Gastroesophageal sphincter (tissue), 4 donors: Measurements from ENCODE around the gene CPEB3. TPM values are rescaled to one million over a fixed set of nuclear protein-coding genes. Genes with fewer than 3 reads are reported as not detected.

Experiments used
- ATAC-seq: fragments of 150-250 bp; one replicate; pipeline ENCODE4 v1.9.1; 2016; ENCODE audit warnings: mild to moderate bottlenecking, moderate library complexity
- H3K27ac ChIP-seq, 4 donors: fragments of 200-600 bp; sonication (generic) in 3 of 4; 1 replicate in 3 of 4; 2 replicates in 1 of 4; pipeline ENCODE4 v1.5.1; 2016 to 2019
- H3K27me3 ChIP-seq: fragments of 200-600 bp; sonication (generic); one replicate; pipeline ENCODE4 v1.5.1; 2019
- H3K36me3 ChIP-seq, 2 donors: fragments of 200-600 bp; sonication (generic); one replicate each; pipeline ENCODE4 v1.5.1; 2019; ENCODE audit warnings: control low read depth in 1 of 2
- H3K4me1 ChIP-seq, 3 donors: fragments of 200-600 bp; sonication (generic); 1 replicate in 2 of 3; 2 replicates in 1 of 3; pipeline ENCODE4 v1.5.1; 2016 to 2019; ENCODE audit warnings: control low read depth in 2 of 3
- H3K4me3 ChIP-seq, 2 donors: fragments of 200-600 bp; sonication (generic); one replicate each; pipeline ENCODE4 v1.5.1; 2019; ENCODE audit warnings: mild to moderate bottlenecking in 1 of 2, moderate library complexity in 1 of 2
- H3K9me3 ChIP-seq, 3 donors: fragments of 200-600 bp; sonication (generic); one replicate each; pipeline ENCODE4 v1.5.1; 2017 to 2019; ENCODE audit warnings: control low read depth in 2 of 3
- EP300 ChIP-seq: sonication (generic); formaldehyde crosslinking; IDR thresholded peaks from one replicate; pipeline ENCODE4 v1.6.1; 2017; ENCODE audit warnings: antibody characterized with exemption, mild to moderate bottlenecking
- POLR2A ChIP-seq, 2 donors: fragments of 450-650 bp; IDR thresholded peaks; one replicate each; pipeline ENCODE4 v1.6.1; 2017; ENCODE audit warnings: antibody characterized with exemption in 2 of 2, mild to moderate bottlenecking in 2 of 2, moderate library complexity in 1 of 2
- POLR2AphosphoS5 ChIP-seq: sonication (generic); formaldehyde crosslinking; IDR thresholded peaks from one replicate; pipeline ENCODE4 v1.6.1; 2017; ENCODE audit warnings: antibody characterized with exemption
- WGBS, 2 donors: methylation state at CpG; one replicate each; pipeline ENCODE4 v1.1.5; 2018; ENCODE audit warnings: low coverage in 1 of 2; 5-methylcytosine and 5-hydroxymethylcytosine counted together
- total RNA-seq, 4 donors: library from RNA; depleted of rRNA; stranded (reverse); fragments of >200 nt; gene quantifications; one replicate each; pipeline ENCODE4 v1.1.0, GENCODE V29; 2016
- TF ChIP-seq, protein P1 (sequence below), 4 experiments: fragments of 200-600 bp in 2 of 4; fragments of 450-650 bp in 2 of 4; sonication (generic) in 1 of 4; IDR thresholded peaks; one replicate each; pipeline ENCODE4 v1.5.1; 2017 to 2019; ENCODE audit warnings: antibody characterized with exemption in 4 of 4, mild to moderate bottlenecking in 2 of 4, moderate library complexity in 2 of 4

The CPEB3 gene
- total RNA-seq, 4 donors from 2014 or later: 4.7 to 11.8 (median 9.7) TPM

DNA sequence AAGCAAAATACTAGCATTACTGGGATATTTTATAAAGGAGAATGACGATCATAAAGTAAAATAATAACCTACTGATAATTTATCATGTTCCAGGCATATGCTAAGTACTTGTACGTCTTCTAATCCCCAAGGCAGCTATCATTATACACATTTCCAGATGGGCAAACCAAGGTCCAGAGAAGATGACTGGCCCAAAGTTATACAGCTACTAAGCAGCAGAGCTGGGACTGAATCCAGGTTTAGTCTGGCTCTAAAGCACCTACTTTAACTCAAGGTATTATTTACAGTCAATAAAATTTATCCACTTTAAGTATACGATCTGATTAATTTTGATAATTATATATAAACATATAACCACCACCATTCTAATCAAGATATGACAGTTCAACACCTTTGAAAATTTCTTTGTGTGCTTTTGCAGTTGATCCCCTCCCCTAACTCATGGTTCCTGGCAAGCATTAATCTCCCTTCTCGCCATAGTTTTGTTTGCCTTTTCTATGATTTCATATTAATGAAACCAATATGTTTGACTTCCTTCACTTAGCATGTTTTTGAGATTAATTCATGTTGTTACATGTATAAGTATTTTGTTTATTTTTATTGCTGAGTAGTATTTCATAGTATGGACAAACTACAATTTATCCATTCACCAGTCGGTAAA lies 126.7 kb downstream of the CPEB3 start:
- Histone ChIP-seq H3K4me1 (no peaks in the 10 kb centered on the region), H3K9me3 (peaks cover 0 to 13% (median 0%) of the 10 kb centered on the region in 3 donors), H3K4me3 (no peak overlapping the region), H3K27ac (no peak overlapping the region), H3K27me3 (no peaks in the 10 kb centered on the region), H3K36me3 (peaks cover 0 to 22% of the 10 kb centered on the region in 2 donors)
- TF ChIP-seq EP300: no peak
- TF ChIP-seq, protein P1, sequence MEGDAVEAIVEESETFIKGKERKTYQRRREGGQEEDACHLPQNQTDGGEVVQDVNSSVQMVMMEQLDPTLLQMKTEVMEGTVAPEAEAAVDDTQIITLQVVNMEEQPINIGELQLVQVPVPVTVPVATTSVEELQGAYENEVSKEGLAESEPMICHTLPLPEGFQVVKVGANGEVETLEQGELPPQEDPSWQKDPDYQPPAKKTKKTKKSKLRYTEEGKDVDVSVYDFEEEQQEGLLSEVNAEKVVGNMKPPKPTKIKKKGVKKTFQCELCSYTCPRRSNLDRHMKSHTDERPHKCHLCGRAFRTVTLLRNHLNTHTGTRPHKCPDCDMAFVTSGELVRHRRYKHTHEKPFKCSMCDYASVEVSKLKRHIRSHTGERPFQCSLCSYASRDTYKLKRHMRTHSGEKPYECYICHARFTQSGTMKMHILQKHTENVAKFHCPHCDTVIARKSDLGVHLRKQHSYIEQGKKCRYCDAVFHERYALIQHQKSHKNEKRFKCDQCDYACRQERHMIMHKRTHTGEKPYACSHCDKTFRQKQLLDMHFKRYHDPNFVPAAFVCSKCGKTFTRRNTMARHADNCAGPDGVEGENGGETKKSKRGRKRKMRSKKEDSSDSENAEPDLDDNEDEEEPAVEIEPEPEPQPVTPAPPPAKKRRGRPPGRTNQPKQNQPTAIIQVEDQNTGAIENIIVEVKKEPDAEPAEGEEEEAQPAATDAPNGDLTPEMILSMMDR (IDR thresholded peaks at IDR 0.05): no peak
- TF ChIP-seq POLR2AphosphoS5: no peak
- no peak for TF ChIP-seq POLR2A (IDR thresholded peaks at IDR 0.05)
- 64 to 73% methylated on average over 5 of the region's 5 CpGs for WGBS, 2 donors
- ATAC-seq: no peak

DNA sequence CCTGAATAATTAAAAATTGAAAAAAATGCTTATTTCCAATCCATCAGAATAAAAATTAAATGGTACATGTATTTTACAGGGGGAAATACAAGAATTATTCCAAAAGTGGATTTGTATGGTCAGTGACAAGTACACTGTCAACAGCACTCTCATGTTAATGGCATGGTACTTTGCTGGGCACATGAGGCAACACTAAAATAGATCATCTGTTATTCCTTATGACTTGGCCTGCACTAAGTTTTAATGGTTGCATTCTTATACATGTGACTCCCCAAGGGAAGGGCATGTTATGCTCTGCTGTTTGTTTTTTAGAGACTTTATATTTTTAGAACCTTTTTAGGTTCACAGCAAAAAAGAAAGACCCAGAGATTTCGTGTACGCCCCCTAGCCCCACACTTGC lies 128.3 kb downstream of the CPEB3 start:
- WGBS, 2 donors: 63 to 84% methylated on average over 2 of the region's 2 CpGs
- Histone ChIP-seq H3K9me3 (peaks cover 0 to 13% (median 0%) of the 10 kb centered on the region in 3 donors), H3K4me3 (no peak overlapping the region), H3K36me3 (peaks cover 0 to 20% of the 10 kb centered on the region in 2 donors), H3K27me3 (no peaks in the 10 kb centered on the region), H3K27ac (no peak overlapping the region), H3K4me1 (no peaks in the 10 kb centered on the region)
- no peak for ATAC-seq
- TF ChIP-seq, protein P1 (IDR thresholded peaks at IDR 0.05): no peak
- no peak for TF ChIP-seq EP300

DNA sequence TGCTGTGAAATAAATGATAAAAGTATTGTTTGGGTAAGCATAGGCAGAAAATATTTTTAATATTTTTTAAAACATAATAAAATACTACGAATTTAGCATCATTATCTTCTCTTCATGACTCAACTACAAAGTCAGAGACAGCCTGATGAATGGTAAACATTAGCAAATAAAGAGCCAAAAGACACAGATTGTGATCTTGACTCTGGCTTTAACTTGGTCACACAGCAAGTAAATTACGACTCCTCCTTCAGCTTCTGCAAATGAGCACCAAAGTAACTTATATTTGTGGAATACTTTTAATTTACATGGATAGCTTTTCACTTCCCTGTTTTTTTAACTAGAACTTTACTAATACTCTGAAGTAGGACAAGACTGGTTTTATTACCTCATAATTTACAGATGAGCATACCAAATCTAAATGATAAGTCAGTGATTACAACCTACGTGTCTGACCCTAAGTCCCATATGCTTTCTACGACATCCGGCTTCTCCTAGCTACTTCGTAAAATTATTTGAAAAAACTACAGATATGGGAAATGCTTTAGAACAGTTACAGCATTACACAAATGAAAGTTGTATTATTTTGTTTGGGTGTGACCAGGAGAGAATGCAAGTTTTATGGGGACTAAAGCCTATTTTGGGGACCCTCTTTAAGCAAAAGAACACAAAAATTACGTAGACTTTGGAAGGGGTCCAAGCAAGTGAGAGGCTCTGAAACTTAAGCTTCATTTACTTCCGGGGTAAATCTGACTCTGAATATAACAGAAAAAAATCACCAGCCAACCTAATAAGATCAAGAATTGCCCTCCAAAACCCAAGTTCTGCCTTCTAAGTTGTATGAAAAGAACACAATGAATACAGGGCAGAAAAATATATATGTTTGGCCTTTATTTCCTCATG lies 133.8 kb downstream of the CPEB3 start:
- Histone ChIP-seq H3K36me3 (no peaks in the 10 kb centered on the region), H3K27me3 (no peaks in the 10 kb centered on the region), H3K9me3 (no peaks in the 10 kb centered on the region), H3K27ac (no peak overlapping the region), H3K4me1 (peaks cover 0 to 10% (median 0%) of the 10 kb centered on the region in 3 donors), H3K4me3 (no peak overlapping the region)
- ATAC-seq: no peak
- WGBS, 2 donors: 56 to 63% methylated on average over 8 of the region's 8 CpGs
- TF ChIP-seq POLR2A (IDR thresholded peaks at IDR 0.05): no peak
- TF ChIP-seq POLR2AphosphoS5: no peak
- TF ChIP-seq EP300: no peak
- TF ChIP-seq, protein P1 (IDR thresholded peaks at IDR 0.05): no peak

DNA sequence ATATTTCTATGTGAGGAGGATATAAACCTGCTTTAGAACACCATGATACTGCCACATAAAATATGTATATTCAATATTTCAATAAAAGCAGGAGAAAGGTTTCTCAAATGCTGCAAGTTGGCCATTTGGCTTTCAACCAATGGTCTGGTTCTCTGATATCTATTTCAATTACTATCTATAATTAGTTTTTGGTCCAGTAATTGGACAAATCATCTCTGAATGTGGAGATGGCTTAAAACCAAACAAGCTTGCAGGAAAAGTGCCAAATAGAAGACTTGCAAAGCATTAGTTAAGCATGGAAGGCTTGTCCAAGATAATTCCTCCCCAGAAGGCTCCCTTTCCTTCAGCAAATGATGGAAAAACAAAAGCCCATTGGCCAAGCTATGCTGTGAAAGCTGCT lies 140.1 kb downstream of the CPEB3 start:
- Histone ChIP-seq H3K27me3 (no peaks in the 10 kb centered on the region), H3K9me3 (no peaks in the 10 kb centered on the region), H3K4me3 (no peak overlapping the region), H3K4me1 (peaks cover 0 to 62% (median 3%) of the 10 kb centered on the region in 3 donors), H3K27ac (no peak overlapping the region), H3K36me3 (no peaks in the 10 kb centered on the region)
- ATAC-seq: no peak
- TF ChIP-seq POLR2A (IDR thresholded peaks at IDR 0.05): no peak
- TF ChIP-seq EP300: no peak
- TF ChIP-seq POLR2AphosphoS5: no peak
- TF ChIP-seq, protein P1 (IDR thresholded peaks at IDR 0.05): no peak
